IMR-90 (cell line): Measurements from ENCODE around the gene AGAP1. TPM values are rescaled to one million over a fixed set of nuclear protein-coding genes. Genes with fewer than 3 reads are reported as not detected.
"Not testable (repeated sequence)": the region's sequence is repeated elsewhere in the genome, so short reads cannot be mapped to it uniquely, and the experiment has no call there.

ENCODE experiments used
- ATAC-seq: fragments of 200-7000 bp; cut with Tn5 transposase; 2 replicates; pipeline ENCODE4 v1.9.1; 2020; ENCODE audit warnings: low read depth, mild to moderate bottlenecking, moderate library complexity
- BruUV-seq: library from RNA; stranded (reverse); fragments of 400-500 nt; replicated peaks from 2 replicates; lab custom pipeline; 2021; lab: Mats Ljungman, UMichigan
- CTCF ChIA-PET: fragments of 300-600 bp; formaldehyde crosslinking; extraction: SDS; loops from one replicate; lab custom pipeline; 2021; ENCODE audit warnings: antibody characterized with exemption; lab: Yijun Ruan, JAX
- POLR2A ChIA-PET: fragments of 300-600 bp; sonication (Branson Sonifier 250); formaldehyde crosslinking; loops from one replicate; lab custom pipeline; 2022; ENCODE audit warnings: antibody characterized with exemption; ENCODE audit not compliant: unreplicated experiment; lab: Charles Lee
- DNase-seq: peaks from one replicate; pipeline ENCODE4 v3.0.0; 2013
- H2AFZ ChIP-seq: replicated peaks from 2 replicates; pipeline ENCODE3; 2013; ENCODE audit warnings: low read length, mild to moderate bottlenecking; ENCODE audit not compliant: poor library complexity
- H2AK5ac ChIP-seq: 2 replicates; pipeline ENCODE4 v1.6.1; 2013; ENCODE audit warnings: low read depth, low read length, inconsistent platforms
- H2AK9ac ChIP-seq: replicated peaks from 2 replicates; pipeline ENCODE3; 2013; ENCODE audit warnings: mild to moderate bottlenecking, low read depth, low read length, moderate library complexity; ENCODE audit not compliant: poor library complexity
- H2BK120ac ChIP-seq: 2 replicates; pipeline ENCODE4 v1.6.1; 2013; ENCODE audit warnings: low read depth, low read length, inconsistent platforms
- H2BK15ac ChIP-seq: 3 replicates; pipeline ENCODE4 v1.6.1; 2013; ENCODE audit warnings: low read depth, low read length, inconsistent platforms
- H2BK20ac ChIP-seq: 2 replicates; pipeline ENCODE4 v1.6.1; 2013; ENCODE audit warnings: low read depth, mild to moderate bottlenecking, inconsistent platforms, low read length, moderate library complexity
- H2BK5ac ChIP-seq: 2 replicates; pipeline ENCODE4 v1.6.1; 2013; ENCODE audit warnings: mild to moderate bottlenecking, low read depth, low read length, inconsistent platforms; ENCODE audit not compliant: poor library complexity, severe bottlenecking
- H3K14ac ChIP-seq: replicated peaks from 2 replicates; pipeline ENCODE4 v1.6.1; 2013; ENCODE audit warnings: low read depth, low read length, inconsistent platforms
- H3K18ac ChIP-seq: 2 replicates; pipeline ENCODE4 v1.6.1; 2013; ENCODE audit warnings: low read depth, low read length, control low read depth
- H3K23ac ChIP-seq: 2 replicates; pipeline ENCODE4 v1.6.1; 2013; ENCODE audit warnings: low read depth, low read length, inconsistent platforms
- H3K27ac ChIP-seq: 2 replicates; pipeline ENCODE4 v1.5.1; 2013; ENCODE audit warnings: mild to moderate bottlenecking, control low read depth, low read length; ENCODE audit not compliant: insufficient read depth
- H3K27me3 ChIP-seq: 2 replicates; pipeline ENCODE4 v1.6.1; 2013; ENCODE audit warnings: low read length; ENCODE audit not compliant: control insufficient read depth, insufficient read depth
- H3K36me3 ChIP-seq: 2 replicates; pipeline ENCODE4 v1.6.1; 2013; ENCODE audit warnings: low read length, mixed read lengths; ENCODE audit not compliant: control insufficient read depth, insufficient read depth
- H3K4ac ChIP-seq: 2 replicates; pipeline ENCODE4 v1.6.1; 2013; ENCODE audit warnings: low read depth, low read length, inconsistent platforms
- H3K4me1 ChIP-seq: 2 replicates; pipeline ENCODE4 v1.6.1; 2013; ENCODE audit warnings: low read length, mixed read lengths; ENCODE audit not compliant: control insufficient read depth, insufficient read depth
- H3K4me2 ChIP-seq: 2 replicates; pipeline ENCODE4 v1.6.1; 2013; ENCODE audit warnings: low read depth, mild to moderate bottlenecking, control low read depth, low read length, moderate library complexity
- H3K4me3 ChIP-seq: 2 replicates; pipeline ENCODE4 v1.5.1; 2013; ENCODE audit warnings: low read depth, mild to moderate bottlenecking, control low read depth, low read length, moderate library complexity; ENCODE audit not compliant: insufficient read depth
- H3K56ac ChIP-seq: 2 replicates; pipeline ENCODE4 v1.6.1; 2013; ENCODE audit warnings: low read length, inconsistent platforms; ENCODE audit not compliant: insufficient read depth; ENCODE audit errors: extremely low read depth
- H3K79me1 ChIP-seq, 2 experiments: 2 replicates each; pipeline ENCODE4 v1.6.1; 2013; ENCODE audit warnings: low read length in 2 of 2, inconsistent platforms in 1 of 2, low read depth in 1 of 2
- H3K9ac ChIP-seq: 2 replicates; pipeline ENCODE4 v1.6.1; 2013; ENCODE audit warnings: low read depth, low read length, control low read depth
- H3K9me1 ChIP-seq: 2 replicates; pipeline ENCODE4 v1.6.1; 2013; ENCODE audit warnings: low read length, inconsistent platforms; ENCODE audit not compliant: insufficient read depth
- H3K9me3 ChIP-seq: 2 replicates; pipeline ENCODE4 v1.6.1; 2013; ENCODE audit warnings: low read length; ENCODE audit not compliant: control insufficient read depth, insufficient read depth
- H4K20me1 ChIP-seq: 2 replicates; pipeline ENCODE4 v1.6.1; 2013; ENCODE audit warnings: low read length, inconsistent platforms; ENCODE audit not compliant: insufficient read depth
- H4K5ac ChIP-seq: 2 replicates; pipeline ENCODE4 v1.6.1; 2013; ENCODE audit warnings: mild to moderate bottlenecking, low read depth, low read length, control low read depth
- H4K8ac ChIP-seq, 2 experiments: 2 replicates each; pipeline ENCODE4 v1.6.1; 2013; ENCODE audit warnings: low read depth in 2 of 2, low read length in 2 of 2, control low read depth in 1 of 2, inconsistent platforms in 1 of 2
- H4K91ac ChIP-seq: 2 replicates; pipeline ENCODE4 v1.6.1; 2013; ENCODE audit warnings: low read depth, low read length, inconsistent platforms; ENCODE audit not compliant: insufficient read depth
- FOS ChIP-seq: fragments of 150-350 bp; IDR thresholded peaks from 2 replicates; pipeline ENCODE4 v1.6.1; 2016; ENCODE audit warnings: low read depth, low read length
- NFE2L2 ChIP-seq: fragments of 150-350 bp; IDR thresholded peaks from 2 replicates; pipeline ENCODE4 v1.6.1; 2016; ENCODE audit warnings: low read depth, mild to moderate bottlenecking, low read length
- RAD21 ChIP-seq: IDR thresholded peaks from 2 replicates; pipeline ENCODE4 v1.6.1; 2012; ENCODE audit warnings: low read length, improper control_type of control experiment
- RFX5 ChIP-seq: IDR thresholded peaks from 2 replicates; pipeline ENCODE4 v1.8.0; 2012; ENCODE audit warnings: low read depth, mild to moderate bottlenecking, low read length, moderate library complexity
- SMC3 ChIP-seq: fragments of 150-350 bp; IDR thresholded peaks from 2 replicates; pipeline ENCODE4 v1.6.1; 2016; ENCODE audit warnings: low read depth, mild to moderate bottlenecking, antibody characterized with exemption, low read length, moderate library complexity
- WGBS, 2 experiments: methylation state at CpG; one replicate each; pipeline versions ENCODE4 v1.1.5 to v1.1.7; 2013; ENCODE audit warnings: missing lambda C conversion rate in 2 of 2; ENCODE audit not compliant: insufficient read length in 1 of 2; ENCODE audit errors: extremely low coverage in 2 of 2; 5-methylcytosine and 5-hydroxymethylcytosine counted together
- dilution Hi-C: fragments of 300-500 bp; cut with HindIII; formaldehyde crosslinking; loops from one replicate; pipeline ENCODE4 v1.14.3; 2018; ENCODE audit warnings: low sequenced_read_pairs; ENCODE audit not compliant: unreplicated experiment
- in situ Hi-C: fragments of 300-500 bp; cut with MboI; formaldehyde crosslinking; loops from 3 replicates; pipeline ENCODE4 v1.14.3; 2019; ENCODE audit warnings: low sequenced_read_pairs, inconsistent platforms, mixed read lengths
- intact Hi-C: fragments of 100-400 bp; cut with micrococcal nuclease; formaldehyde crosslinking; loops from 2 replicates; pipeline ENCODE4 v1.10.0; 2022
- polyA plus RNA-seq, 3 experiments: library from polyadenylated mRNA; depleted of rRNA; stranded (reverse); fragments of >200 nt; gene quantifications; 2 replicates each; pipeline ENCODE4 v1.2.3, GENCODE V29; 2012; ENCODE audit warnings: low replicate concordance in 1 of 3
- total RNA-seq: library from RNA; depleted of rRNA; stranded (reverse); fragments of >200 nt; gene quantifications from 2 replicates; pipeline ENCODE4 v1.2.3, GENCODE V29; 2012

AGAP1 gene
- total and polyA plus RNA-seq, 2 of the 4 experiments (the other 2 are of a cell fraction), result 15.1 to 16.4 TPM

- Histone ChIP-seq H4K8ac (no peak overlapping the region), H3K9me3 (no peaks in the 10 kb centered on the region), H4K20me1 (no peaks in the 10 kb centered on the region), H3K36me3 (no peaks in the 10 kb centered on the region), H3K14ac (no peak overlapping the region), H2AFZ (no peak overlapping the region), H3K4me1 (no peaks in the 10 kb centered on the region), H3K56ac (no peak overlapping the region), H3K4me2 (no peak overlapping the region), H2BK5ac (no peak overlapping the region), H2AK9ac (no peak overlapping the region), H3K23ac (no peak overlapping the region), H2BK20ac (no peak overlapping the region), H4K91ac (no peak overlapping the region), H3K27me3 (no peaks in the 10 kb centered on the region), H3K9me1 (peaks cover 2% of the 10 kb centered on the region; the same call in 1 of the 2 replicates), H2BK15ac (no peak overlapping the region), H3K9ac (no peak overlapping the region), H3K4me3 (no peak overlapping the region), H2AK5ac (no peak overlapping the region), H3K4ac (no peak overlapping the region), H2BK120ac (no peak overlapping the region), H3K79me1 (no peaks in the 10 kb centered on the region), H3K27ac (no peak overlapping the region), H4K5ac (no peak overlapping the region), H3K18ac (no peak overlapping the region)
- POLR2A ChIA-PET, result no interaction called here
- in situ Hi-C loops, result no loop called here
- no peak for ATAC-seq
- intact Hi-C loops, result no loop called here
- dilution Hi-C loops, result no loop called here
- DNase-seq, result no peak
- no TSS peak for BruUV-seq
- CTCF ChIA-PET, result no interaction called here
- TF ChIP-seq NFE2L2 (no peak), FOS (no peak), RFX5 (no peak), RAD21 (no peak), SMC3 (no peak)
- no CpG with 5 or more reads among the region's 9 CpGs for WGBS, 2 experiments
Measured at GRCh38 chr2:236090027-236090382, 596.2 kb downstream of the AGAP1 start.

- H2BK5ac ChIP-seq, H3K4ac ChIP-seq, H2BK20ac ChIP-seq, H2BK15ac ChIP-seq, H2BK120ac ChIP-seq, intact Hi-C loops, H3K27me3 ChIP-seq, in situ Hi-C loops, H2AFZ ChIP-seq, H2AK9ac ChIP-seq, H3K79me1 ChIP-seq, H3K9me3 ChIP-seq, H4K20me1 ChIP-seq, H3K36me3 ChIP-seq, CTCF ChIA-PET, H3K9ac ChIP-seq, dilution Hi-C loops, BruUV-seq, H3K9me1 ChIP-seq, ATAC-seq, H4K8ac ChIP-seq, H3K14ac ChIP-seq, H4K91ac ChIP-seq, DNase-seq, H3K27ac ChIP-seq, H3K18ac ChIP-seq, H3K4me1 ChIP-seq, H3K56ac ChIP-seq, H3K4me2 ChIP-seq, H3K23ac ChIP-seq, POLR2A ChIA-PET, H3K4me3 ChIP-seq, H4K5ac ChIP-seq, H2AK5ac ChIP-seq: not testable (repeated sequence)
- WGBS, 2 experiments, result 98% methylated on average over 8 of the region's 16 CpGs; no CpG with 5 or more reads in 1 of the 2 experiments
Measured at GRCh38 chr2:236090826-236091225, 597.0 kb downstream of the AGAP1 start.
